Gastroesophageal sphincter (tissue), 3 donors: ENCODE results near the gene LRRC45.

ENCODE experiments used
- CTCF ChIP-seq, 4 experiments: fragments of 200-600 bp in 2 of 4; fragments of 450-650 bp in 2 of 4; sonication (generic) in 1 of 4; IDR thresholded peaks; one replicate each; pipeline ENCODE4 v1.5.1; 2017 to 2019; ENCODE audit warnings: antibody characterized with exemption in 4 of 4, mild to moderate bottlenecking in 2 of 4, moderate library complexity in 2 of 4
- EP300 ChIP-seq: sonication (generic); formaldehyde crosslinking; IDR thresholded peaks from one replicate; pipeline ENCODE4 v1.6.1; 2017; ENCODE audit warnings: antibody characterized with exemption, mild to moderate bottlenecking
- POLR2A ChIP-seq, 2 donors: fragments of 450-650 bp; IDR thresholded peaks; one replicate each; pipeline ENCODE4 v1.6.1; 2017; ENCODE audit warnings: antibody characterized with exemption in 2 of 2, mild to moderate bottlenecking in 2 of 2, moderate library complexity in 1 of 2
- POLR2AphosphoS5 ChIP-seq: sonication (generic); formaldehyde crosslinking; IDR thresholded peaks from one replicate; pipeline ENCODE4 v1.6.1; 2017; ENCODE audit warnings: antibody characterized with exemption

GRCh38 chr17:82061047-82061925 is 38.2 kb downstream of the LRRC45 start:
- TF ChIP-seq POLR2A (IDR thresholded peaks at IDR 0.05) (no peak), CTCF (IDR thresholded peaks at IDR 0.05) (no peak), EP300 (no peak), POLR2AphosphoS5 (no peak)
